ENCODE measurements around the gene SWT1. TPM values are rescaled to one million over a fixed set of nuclear protein-coding genes. Genes with fewer than 3 reads are reported as not detected.

The SWT1 gene
- total RNA-seq, 6 experiments from 2014 or later, result 2.0 to 3.9 (median 2.4) TPM

DNA sequence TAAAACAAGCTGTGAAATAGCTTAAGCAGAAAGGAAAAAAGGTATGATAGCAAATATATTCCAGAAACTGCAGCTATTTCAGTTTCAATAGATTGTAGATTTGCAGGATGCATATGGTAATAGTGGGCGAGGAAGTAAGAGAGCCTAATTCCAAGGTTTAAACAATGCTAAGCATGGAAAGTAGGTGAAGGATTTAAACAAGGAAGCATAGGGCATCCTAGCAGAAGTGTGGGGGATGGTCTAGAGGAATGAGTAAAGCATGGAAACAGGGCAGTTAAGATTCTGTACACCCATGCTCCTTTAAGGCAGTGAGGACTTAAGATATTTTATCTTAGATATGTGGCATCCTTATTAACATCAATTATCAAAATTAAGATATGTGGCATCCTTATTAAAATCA is 157.4 kb downstream of the SWT1 start:
- Histone ChIP-seq H3K27me3 (no peaks in the 10 kb centered on the region), H3K36me3 (no peaks in the 10 kb centered on the region), H3K27ac (peak overlapping the region in 1 of 3 donors; percentile 2), H3K9me3 (no peaks in the 10 kb centered on the region), H3K4me3 (peak overlapping the region in 2 of 3 donors; percentile 82 to 91), H3K4me1 (peaks cover 0 to 46% (median 11%) of the 10 kb centered on the region in 4 donors)
- TF ChIP-seq POLR2A (IDR thresholded peaks at IDR 0.05), result no peak
- TF ChIP-seq, protein P1, sequence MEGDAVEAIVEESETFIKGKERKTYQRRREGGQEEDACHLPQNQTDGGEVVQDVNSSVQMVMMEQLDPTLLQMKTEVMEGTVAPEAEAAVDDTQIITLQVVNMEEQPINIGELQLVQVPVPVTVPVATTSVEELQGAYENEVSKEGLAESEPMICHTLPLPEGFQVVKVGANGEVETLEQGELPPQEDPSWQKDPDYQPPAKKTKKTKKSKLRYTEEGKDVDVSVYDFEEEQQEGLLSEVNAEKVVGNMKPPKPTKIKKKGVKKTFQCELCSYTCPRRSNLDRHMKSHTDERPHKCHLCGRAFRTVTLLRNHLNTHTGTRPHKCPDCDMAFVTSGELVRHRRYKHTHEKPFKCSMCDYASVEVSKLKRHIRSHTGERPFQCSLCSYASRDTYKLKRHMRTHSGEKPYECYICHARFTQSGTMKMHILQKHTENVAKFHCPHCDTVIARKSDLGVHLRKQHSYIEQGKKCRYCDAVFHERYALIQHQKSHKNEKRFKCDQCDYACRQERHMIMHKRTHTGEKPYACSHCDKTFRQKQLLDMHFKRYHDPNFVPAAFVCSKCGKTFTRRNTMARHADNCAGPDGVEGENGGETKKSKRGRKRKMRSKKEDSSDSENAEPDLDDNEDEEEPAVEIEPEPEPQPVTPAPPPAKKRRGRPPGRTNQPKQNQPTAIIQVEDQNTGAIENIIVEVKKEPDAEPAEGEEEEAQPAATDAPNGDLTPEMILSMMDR (IDR thresholded peaks at IDR 0.05), result no peak
- intact Hi-C loops (cut with DNase I), result loop anchor here in 1 of 2 donors (10.0 kb wide), 2 partner anchors 160 to 370 kb away; no protein-coding TSS in a partner anchor
- DNase-seq (no peak), ATAC-seq (no peak)
- 71% methylated on average over 1 of the region's 1 CpG for WGBS (ENCODE audit: insufficient coverage, low coverage, low lambda C conversion rate, missing lambda C conversion rate)

DNA sequence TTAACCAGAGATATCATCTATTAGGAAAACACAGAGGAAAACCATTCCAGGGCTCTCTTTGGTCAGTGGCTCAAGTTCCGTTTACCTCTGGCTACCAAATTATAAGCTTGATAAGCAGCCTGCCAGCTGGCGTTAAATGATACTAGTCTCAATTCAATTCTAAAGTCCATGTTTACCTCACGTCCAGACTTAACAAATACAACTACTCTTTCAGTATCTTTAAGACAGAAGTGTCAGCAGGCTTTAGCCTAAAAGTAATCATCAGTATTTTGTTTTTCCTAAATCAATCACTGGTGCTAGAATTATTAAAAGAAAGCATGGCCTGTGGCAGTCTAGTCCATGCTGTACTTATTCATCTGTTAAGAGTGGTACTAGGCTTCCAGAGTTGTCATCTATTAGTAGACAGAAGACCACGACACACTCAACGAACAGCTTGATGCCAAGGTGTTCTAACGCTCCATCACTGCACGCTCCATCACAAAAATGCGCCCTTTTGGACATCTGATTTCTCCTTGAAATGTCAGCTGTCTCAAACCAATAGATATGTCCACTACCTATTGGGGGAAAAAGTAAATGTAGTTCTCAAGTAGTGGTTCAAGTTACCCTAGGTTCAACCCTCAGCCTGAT is 158.6 kb downstream of the SWT1 start:
- Histone ChIP-seq H3K9me3 (no peaks in the 10 kb centered on the region), H3K4me3 (peak overlapping the region; percentile 82 to 92 (median 91)), H3K27ac (peak overlapping the region; percentile 95 to 98 (median 97)), H3K4me1 (peaks cover 0 to 46% (median 11%) of the 10 kb centered on the region in 4 donors), H3K36me3 (no peaks in the 10 kb centered on the region), H3K27me3 (no peaks in the 10 kb centered on the region)
- intact Hi-C loops (cut with DNase I), result loop anchor here in 1 of 2 donors (10.0 kb wide), 2 partner anchors 159 to 369 kb away; no protein-coding TSS in a partner anchor
- TF ChIP-seq, protein P1 (IDR thresholded peaks at IDR 0.05), result no peak
- TF ChIP-seq POLR2A (IDR thresholded peaks at IDR 0.05), result no peak
- 7% methylated on average over 8 of the region's 8 CpGs for WGBS (ENCODE audit: insufficient coverage, low coverage, low lambda C conversion rate, missing lambda C conversion rate)
- ATAC-seq (peak; percentile 45 to 60 (median 52)), DNase-seq (peak; percentile 49 to 83 (median 57))

DNA sequence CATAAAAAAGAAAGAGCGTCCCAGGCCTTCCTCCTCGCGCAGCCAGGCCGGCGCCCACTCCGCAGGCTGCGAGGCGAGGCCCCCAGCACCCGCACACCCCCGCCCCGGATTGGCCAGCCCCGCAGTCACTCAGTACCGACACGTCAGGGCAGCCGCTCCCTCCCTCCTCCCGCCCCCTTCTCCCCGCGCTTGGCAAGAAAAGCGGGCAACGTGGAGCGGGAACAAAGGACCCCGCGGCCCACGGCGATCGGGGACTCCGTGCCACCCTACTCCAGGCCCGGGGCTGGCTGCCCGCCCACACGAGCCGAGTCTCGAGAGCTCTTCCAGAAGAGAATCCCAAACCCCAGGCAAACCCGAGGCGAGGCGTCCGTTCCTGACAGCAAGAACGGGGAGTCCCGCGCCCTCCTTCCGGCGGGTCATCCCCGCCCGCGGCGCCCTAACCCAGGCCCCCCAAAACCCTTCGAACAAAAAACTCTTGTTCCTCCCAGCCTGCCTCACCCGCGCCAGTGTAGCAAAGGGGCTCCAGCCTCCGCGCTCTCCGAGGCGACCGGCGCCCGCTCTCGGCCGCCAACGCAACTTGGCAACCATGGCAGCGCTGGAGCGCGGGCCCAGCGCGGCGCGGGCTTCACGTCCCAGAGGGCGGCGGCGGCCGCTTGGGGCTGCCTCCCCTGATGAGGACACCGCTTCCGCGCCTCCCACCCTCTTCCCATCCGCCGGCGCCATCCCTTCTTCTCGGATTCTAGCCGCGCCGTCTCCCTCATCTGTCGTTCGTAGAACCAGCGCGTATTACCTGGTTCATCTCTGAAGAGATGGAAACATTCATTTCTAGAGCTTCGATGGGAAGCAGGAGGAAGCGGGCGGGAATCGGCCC is 159.4 kb downstream of the SWT1 start:
- WGBS (ENCODE audit: insufficient coverage, low coverage, low lambda C conversion rate, missing lambda C conversion rate), result 0% methylated on average over 15 of the region's 88 CpGs
- DNase-seq (peak; percentile 97 to 98 (median 98)), ATAC-seq (peak; percentile 77 to 86 (median 79))
- Histone ChIP-seq H3K9me3 (no peaks in the 10 kb centered on the region), H3K27me3 (no peaks in the 10 kb centered on the region), H3K4me1 (peaks cover 0 to 45% (median 10%) of the 10 kb centered on the region in 4 donors), H3K36me3 (no peaks in the 10 kb centered on the region), H3K27ac (peak overlapping the region; percentile 95 to 98 (median 97)), H3K4me3 (peak overlapping the region; percentile 82 to 92 (median 91))
- TF ChIP-seq POLR2A (IDR thresholded peaks at IDR 0.05), result no peak
- TF ChIP-seq, protein P1 (IDR thresholded peaks at IDR 0.05), result peak in 1 of 4 donors; percentile 9
- intact Hi-C loops (cut with DNase I), result loop anchor here in 1 of 2 donors (10.0 kb wide), 2 partner anchors 158 to 368 kb away; no protein-coding TSS in a partner anchor

DNA sequence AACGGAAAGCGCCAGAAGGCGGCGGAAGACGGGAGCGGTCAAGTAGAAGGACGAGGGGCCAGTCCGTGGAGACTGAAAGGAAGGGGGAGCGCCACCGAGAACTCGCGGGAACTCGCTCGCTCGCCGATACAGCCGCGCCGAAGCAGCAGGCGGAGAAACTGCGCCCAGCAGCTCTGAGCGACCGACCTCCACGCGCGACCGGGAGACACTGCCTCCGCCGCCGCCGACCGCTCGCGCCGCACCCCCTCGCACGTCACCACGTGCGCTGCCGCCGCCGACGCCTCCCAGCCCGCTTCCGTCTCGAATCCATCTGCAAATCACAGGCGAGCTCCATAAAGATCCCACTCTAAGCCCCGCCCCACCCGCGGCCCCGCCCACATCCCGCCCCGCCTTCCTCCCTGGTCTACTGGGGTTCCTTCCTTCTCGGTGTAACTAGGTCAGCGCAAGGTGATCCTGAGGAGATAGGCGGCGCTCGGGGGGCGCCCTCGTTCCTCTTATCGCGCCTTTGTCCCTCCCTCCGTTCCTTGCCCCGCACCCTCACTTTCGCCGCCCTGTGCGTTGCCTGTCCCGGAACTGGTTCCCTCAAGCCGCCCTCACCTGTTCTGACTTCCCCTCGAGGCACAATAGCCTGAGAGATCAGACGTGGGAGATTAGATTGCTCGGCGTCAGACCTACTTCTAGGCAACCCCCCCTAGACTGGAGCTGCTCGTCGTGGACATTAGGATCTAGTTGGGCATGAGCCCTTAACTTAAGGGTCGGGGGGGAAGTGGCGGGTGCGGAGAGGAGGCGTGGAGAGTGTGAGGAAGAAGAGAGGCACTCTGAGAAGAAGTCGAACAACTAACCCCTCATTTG is 160.3 kb downstream of the SWT1 start, which contains the start of gene IVNS1ABP:
TSS of gene IVNS1ABP (minus strand) at position 210 of the 852 bp plus-strand sequence. CDS start 7,750 bp downstream, outside the sequence.
- TF ChIP-seq, protein P1 (IDR thresholded peaks at IDR 0.05), result peak in 3 of 4 donors; percentile 18 to 28 (median 27)
- TF ChIP-seq POLR2A (IDR thresholded peaks at IDR 0.05), result peak; percentile 98
- Histone ChIP-seq H3K9me3 (no peaks in the 10 kb centered on the region), H3K36me3 (no peaks in the 10 kb centered on the region), H3K4me1 (peaks cover 0 to 37% (median 7%) of the 10 kb centered on the region in 4 donors), H3K4me3 (peak within 1 kb of the TSS; percentile 82 to 92 (median 91)), H3K27ac (peak within 1 kb of the TSS; percentile 95 to 98 (median 97)), H3K27me3 (no peaks in the 10 kb centered on the region)
- peak; percentile 96 to 97 (median 97) for DNase-seq
- WGBS (ENCODE audit: insufficient coverage, low coverage, low lambda C conversion rate, missing lambda C conversion rate), result 2% methylated on average over 33 of the region's 80 CpGs
- intact Hi-C loops (cut with DNase I), result loop anchor here in 1 of 2 donors (10.0 kb wide), 2 partner anchors 158 to 368 kb away; no protein-coding TSS in a partner anchor
- peak; percentile 80 to 90 (median 84) for ATAC-seq
